Measurements from ENCODE around the gene DEFB118. TPM values are rescaled to one million over a fixed set of nuclear protein-coding genes. Genes with fewer than 3 reads are reported as not detected.

The DEFB118 gene
- total RNA-seq, 1 donor from 2014 or later, result not detected

DNA sequence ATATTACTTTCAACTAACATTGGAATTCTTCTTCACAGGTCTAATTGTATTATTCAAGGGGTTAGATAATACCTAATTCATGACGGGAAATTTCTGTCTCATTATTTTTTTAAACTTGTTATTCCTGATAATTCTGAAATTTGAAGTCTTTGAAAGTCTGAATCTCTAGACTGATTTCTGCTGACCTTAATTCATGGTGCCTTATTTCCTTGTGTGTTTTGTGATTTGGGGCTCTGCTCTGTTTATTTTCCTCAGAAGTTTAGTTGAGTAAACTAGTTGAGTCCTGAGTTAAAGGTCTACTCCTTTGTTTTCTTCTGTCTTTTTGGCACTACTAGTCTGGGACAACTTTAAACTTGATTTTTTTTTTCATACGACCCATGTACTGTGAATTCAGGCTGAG lies 5.9 kb downstream of the DEFB118 start:
- TF ChIP-seq, protein P1, sequence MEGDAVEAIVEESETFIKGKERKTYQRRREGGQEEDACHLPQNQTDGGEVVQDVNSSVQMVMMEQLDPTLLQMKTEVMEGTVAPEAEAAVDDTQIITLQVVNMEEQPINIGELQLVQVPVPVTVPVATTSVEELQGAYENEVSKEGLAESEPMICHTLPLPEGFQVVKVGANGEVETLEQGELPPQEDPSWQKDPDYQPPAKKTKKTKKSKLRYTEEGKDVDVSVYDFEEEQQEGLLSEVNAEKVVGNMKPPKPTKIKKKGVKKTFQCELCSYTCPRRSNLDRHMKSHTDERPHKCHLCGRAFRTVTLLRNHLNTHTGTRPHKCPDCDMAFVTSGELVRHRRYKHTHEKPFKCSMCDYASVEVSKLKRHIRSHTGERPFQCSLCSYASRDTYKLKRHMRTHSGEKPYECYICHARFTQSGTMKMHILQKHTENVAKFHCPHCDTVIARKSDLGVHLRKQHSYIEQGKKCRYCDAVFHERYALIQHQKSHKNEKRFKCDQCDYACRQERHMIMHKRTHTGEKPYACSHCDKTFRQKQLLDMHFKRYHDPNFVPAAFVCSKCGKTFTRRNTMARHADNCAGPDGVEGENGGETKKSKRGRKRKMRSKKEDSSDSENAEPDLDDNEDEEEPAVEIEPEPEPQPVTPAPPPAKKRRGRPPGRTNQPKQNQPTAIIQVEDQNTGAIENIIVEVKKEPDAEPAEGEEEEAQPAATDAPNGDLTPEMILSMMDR (IDR thresholded peaks at IDR 0.05; ENCODE audit: insufficient read depth, low read length, poor library complexity, severe bottlenecking), result no peak
- Histone ChIP-seq H3K36me3 (ENCODE audit: control insufficient read depth, insufficient read depth, low read length) (no peaks in the 10 kb centered on the region), H3K4me3 (ENCODE audit: low read depth, low read length) (no peak overlapping the region), H3K27me3 (ENCODE audit: control insufficient read depth, insufficient read depth, low read length) (no peaks in the 10 kb centered on the region)
- DNase-seq (ENCODE audit: low read depth), result no peak

DNA sequence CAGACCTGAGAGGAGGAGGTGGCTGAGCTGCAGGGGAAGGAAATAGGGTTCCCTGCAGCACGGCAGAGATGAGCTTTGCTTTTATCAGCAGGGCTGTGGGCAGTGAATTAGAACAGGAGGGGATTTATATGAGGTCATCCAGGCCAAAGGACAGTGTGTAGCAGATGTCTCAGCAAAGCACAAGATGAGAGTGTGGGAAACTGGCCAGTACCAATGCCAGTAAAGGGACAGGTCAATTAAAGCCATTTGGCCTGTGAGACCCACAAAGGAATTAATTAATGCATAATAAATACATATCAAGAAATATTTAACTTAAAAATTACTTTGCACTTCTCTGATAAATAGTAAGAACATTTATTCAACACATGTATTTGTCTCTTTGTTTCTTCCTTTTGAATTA lies 22.1 kb downstream of the DEFB118 start, which contains the start of gene DEFB119:
Gene DEFB119, minus strand, starts transcription at position 101 of the 400 bp plus-strand sequence. CDS start 107 bp downstream, outside the sequence.
- Histone ChIP-seq H3K27me3 (ENCODE audit: control insufficient read depth, insufficient read depth, low read length) (no peaks in the 10 kb centered on the region), H3K36me3 (ENCODE audit: control insufficient read depth, insufficient read depth, low read length) (no peaks in the 10 kb centered on the region), H3K4me3 (ENCODE audit: low read depth, low read length) (no peak within 1 kb of the TSS)
- TF ChIP-seq, protein P1 (IDR thresholded peaks at IDR 0.05; ENCODE audit: insufficient read depth, low read length, poor library complexity, severe bottlenecking), result no peak
- DNase-seq (ENCODE audit: low read depth), result no peak

GRCh38 chr20:31392836-31393235 lies 24.4 kb downstream of the DEFB118 start:
- Histone ChIP-seq H3K4me3 (ENCODE audit: low read depth, low read length) (no peak overlapping the region), H3K27me3 (ENCODE audit: control insufficient read depth, insufficient read depth, low read length) (no peaks in the 10 kb centered on the region), H3K36me3 (ENCODE audit: control insufficient read depth, insufficient read depth, low read length) (no peaks in the 10 kb centered on the region)
- TF ChIP-seq, protein P1 (IDR thresholded peaks at IDR 0.05; ENCODE audit: insufficient read depth, low read length, poor library complexity, severe bottlenecking), result no peak
- no peak for DNase-seq (ENCODE audit: low read depth)

GRCh38 chr20:31394900-31395299 lies 26.5 kb downstream of the DEFB118 start:
- TF ChIP-seq, protein P1 (IDR thresholded peaks at IDR 0.05; ENCODE audit: insufficient read depth, low read length, poor library complexity, severe bottlenecking), result no peak
- Histone ChIP-seq H3K27me3 (ENCODE audit: control insufficient read depth, insufficient read depth, low read length) (no peaks in the 10 kb centered on the region), H3K4me3 (ENCODE audit: low read depth, low read length) (no peak overlapping the region), H3K36me3 (ENCODE audit: control insufficient read depth, insufficient read depth, low read length) (no peaks in the 10 kb centered on the region)
- DNase-seq (ENCODE audit: low read depth), result no peak

GRCh38 chr20:31403886-31404285 lies 35.5 kb downstream of the DEFB118 start:
- H3K36me3 ChIP-seq (ENCODE audit: control insufficient read depth, insufficient read depth, low read length), result no peaks in the 10 kb centered on the region
- TF ChIP-seq, protein P1 (IDR thresholded peaks at IDR 0.05; ENCODE audit: insufficient read depth, low read length, poor library complexity, severe bottlenecking), result no peak
- H3K27me3 ChIP-seq (ENCODE audit: control insufficient read depth, insufficient read depth, low read length), result no peaks in the 10 kb centered on the region
- no peak for DNase-seq (ENCODE audit: low read depth)
- no peak overlapping the region for H3K4me3 ChIP-seq (ENCODE audit: low read depth, low read length)

DNA sequence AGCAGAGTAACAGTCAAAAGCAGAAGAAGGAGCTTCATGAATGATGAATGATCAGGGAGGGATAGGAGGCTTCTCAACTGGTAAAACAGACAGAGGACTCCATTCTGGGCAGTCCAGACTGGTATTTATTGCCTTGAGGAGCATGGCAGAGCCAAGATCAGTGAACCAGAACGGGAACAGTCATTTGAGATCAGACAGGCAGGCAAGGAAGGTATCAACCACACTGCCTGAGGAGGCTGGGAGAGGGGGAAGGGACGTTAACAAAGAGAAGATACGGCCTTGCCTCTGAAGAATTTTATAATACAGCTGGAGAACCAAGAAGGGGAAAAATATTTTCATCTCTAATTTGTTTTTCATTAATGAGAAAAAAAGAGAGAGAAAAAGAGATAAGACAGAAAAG lies 37.7 kb downstream of the DEFB118 start, which contains the start of gene DEFB121:
Gene DEFB121, minus strand, starts transcription at position 101 of the 400 bp plus-strand sequence. Its CDS starts 63 bp downstream, at position 38.
- H3K4me3 ChIP-seq (ENCODE audit: low read depth, low read length), result no peak within 1 kb of the TSS
- DNase-seq (ENCODE audit: low read depth), result no peak
- no peaks in the 10 kb centered on the region for H3K36me3 ChIP-seq (ENCODE audit: control insufficient read depth, insufficient read depth, low read length)
- H3K27me3 ChIP-seq (ENCODE audit: control insufficient read depth, insufficient read depth, low read length), result no peaks in the 10 kb centered on the region
- TF ChIP-seq, protein P1 (IDR thresholded peaks at IDR 0.05; ENCODE audit: insufficient read depth, low read length, poor library complexity, severe bottlenecking), result no peak
